K562 (cell line): ENCODE measurements around the gene CNP. TPM values are rescaled to one million over a fixed set of nuclear protein-coding genes. Genes with fewer than 3 reads are reported as not detected.

Source experiments
- BRD4 ChIP-seq: fragments of 200-600 bp; sonication (generic); IDR thresholded peaks from 2 replicates; pipeline ENCODE4 v1.6.1; 2017; ENCODE audit warnings: inconsistent platforms
- GATAD2B ChIP-seq: fragments of 450-650 bp; IDR thresholded peaks from 2 replicates; pipeline ENCODE4 v1.6.1; 2017; ENCODE audit warnings: mild to moderate bottlenecking, borderline replicate concordance
- HEY1 ChIP-seq: fragments of 250-450 bp; sonication (Bioruptor Pico); IDR thresholded peaks from 2 replicates; pipeline ENCODE4 v1.5.0; 2020; ENCODE audit warnings: mild to moderate bottlenecking, moderate library complexity, borderline replicate concordance
- HMG20A ChIP-seq: fragments of 450-650 bp; formaldehyde crosslinking; conservative IDR thresholded peaks from 2 replicates; pipeline ENCODE4 v1.4.0; 2020; ENCODE audit warnings: mild to moderate bottlenecking, mixed read lengths
- IRF9 ChIP-seq: fragments of 450-650 bp; IDR thresholded peaks from 2 replicates; pipeline ENCODE4 v1.6.1; 2016; ENCODE audit warnings: missing biosample characterization, missing genetic modification characterization
- LARP7 ChIP-seq: fragments of 450-650 bp; IDR thresholded peaks from 2 replicates; pipeline ENCODE4 v1.6.1; 2016
- MAFG ChIP-seq: fragments of 450-650 bp; conservative IDR thresholded peaks from 2 replicates; pipeline ENCODE4 v1.6.1; 2016; ENCODE audit warnings: missing genetic modification characterization, missing compliant biosample characterization
- NFXL1 ChIP-seq: fragments of 450-650 bp; formaldehyde crosslinking; IDR thresholded peaks from 2 replicates; pipeline ENCODE4 v1.4.0; 2021; ENCODE audit warnings: mild to moderate bottlenecking
- NKRF ChIP-seq: fragments of 450-650 bp; IDR thresholded peaks from 2 replicates; pipeline ENCODE4 v1.6.1; 2016; ENCODE audit warnings: borderline replicate concordance
- POLR2H ChIP-seq: IDR thresholded peaks from 2 replicates; pipeline ENCODE4 v1.6.1; 2016; ENCODE audit warnings: missing genetic modification characterization, low read depth, mild to moderate bottlenecking, control low read depth, missing compliant biosample characterization, moderate library complexity
- RBBP5 ChIP-seq: fragments of 200-600 bp; sonication (generic); IDR thresholded peaks from 2 replicates; pipeline ENCODE4 v1.6.1; 2012; ENCODE audit warnings: borderline replicate concordance, mild to moderate bottlenecking, low read length, control low read depth, inconsistent platforms; ENCODE audit not compliant: insufficient read depth, poor library complexity, severe bottlenecking
- REST ChIP-seq, 2 experiments: fragments of 450-650 bp; formaldehyde crosslinking in 1 of 2; IDR thresholded peaks; 2 replicates each; pipeline versions ENCODE4 v1.4.0 to v1.6.1; 2014 to 2020; ENCODE audit warnings: mild to moderate bottlenecking in 2 of 2, borderline replicate concordance in 1 of 2, low read depth in 1 of 2
- STAT5A ChIP-seq: IDR thresholded peaks from 2 replicates; pipeline ENCODE4 v1.6.1; 2012; ENCODE audit warnings: low read length, inconsistent platforms, borderline replicate concordance
- TCFL5 ChIP-seq: fragments of 250-450 bp; sonication (Bioruptor Pico); conservative IDR thresholded peaks from 2 replicates; pipeline ENCODE4 v1.6.1; 2021; ENCODE audit warnings: mild to moderate bottlenecking, moderate library complexity, matching md5 sums
- ZNF146 ChIP-seq: IDR thresholded peaks from one replicate; pipeline ENCODE4 v1.6.1; 2018; ENCODE audit warnings: missing compliant biosample characterization; ENCODE audit not compliant: unreplicated experiment
- ZNF274 ChIP-seq: IDR thresholded peaks from 2 replicates; pipeline ENCODE4 v1.6.1; 2011; ENCODE audit warnings: low read depth, mild to moderate bottlenecking, low read length, moderate library complexity, borderline replicate concordance
- ZNF699 ChIP-seq: fragments of 250-450 bp; sonication (Bioruptor Pico); IDR thresholded peaks from 2 replicates; pipeline ENCODE4 v1.8.0; 2021; ENCODE audit warnings: mild to moderate bottlenecking, moderate library complexity; ENCODE audit not compliant: insufficient replicate concordance
- polyA plus RNA-seq, 8 experiments: library from polyadenylated mRNA; depleted of rRNA in 4 of 8; stranded (reverse) in 5 of 8; unstranded in 3 of 8; fragments of >200 nt; fragmentation: Nextera tagmentation in 2 of 8; fragmentation: Illumina TruSeq in 1 of 8; extraction: Ambion mirVana in 2 of 8; extraction: Trizol in 1 of 8; gene quantifications; 2 replicates each; pipeline versions ENCODE4 v1.2.1 to v1.2.3, GENCODE V29; 2011 to 2014; ENCODE audit warnings: inconsistent platforms in 1 of 8, missing spikeins in 1 of 8
- total RNA-seq, 7 experiments: library from RNA; depleted of rRNA in 6 of 7; stranded (reverse); fragments of >200 nt in 6 of 7; fragmentation: Illumina TruSeq in 2 of 7; extraction: Trizol in 2 of 7; gene quantifications; 2 replicates each; pipeline versions ENCODE4 v1.2.1 to v1.2.3, GENCODE V29; 2011 to 2021; ENCODE audit warnings: low replicate concordance in 1 of 7

The CNP gene
- total and polyA plus RNA-seq, 9 of the 15 experiments (the other 6 are each of a cell fraction or from before 2014, with no cell fraction given): 1.7 to 52.0 (median 29.1) TPM

- TF ChIP-seq TCFL5 (CRISPR knock-in tag) (no peak), GATAD2B (peak; percentile 82; the same call in 1 of the 2 replicates), IRF9 (tag) (no peak), REST (IDR thresholded peaks at IDR 0.05; ENCODE audit: borderline replicate concordance) (peak; percentile 16; the same call in 1 of the 2 replicates), REST (CRISPR knock-in tag; IDR thresholded peaks at IDR 0.05; ENCODE audit: low read depth) (0 out of 2 replicates have a peak, but pooled peaks have one; percentile 32), NFXL1 (no peak), LARP7 (no peak), HMG20A (no peak), NKRF (no peak), ZNF274 (no peak), POLR2H (tag) (no peak; the same call in 1 of the 2 replicates), MAFG (no peak), ZNF146 (CRISPR knock-in tag) (no peak), RBBP5 (peak; percentile 53), ZNF699 (CRISPR knock-in tag) (no peak), STAT5A (no peak), BRD4 (0 out of 2 replicates have a peak, but pooled peaks have one; percentile 36), HEY1 (no peak)
Measured at GRCh38 chr17:41966463-41967140, at the start of gene CNP (continued).
